GM12878 (cell line): ENCODE measurements around the gene NHS. TPM values are rescaled to one million over a fixed set of nuclear protein-coding genes. Genes with fewer than 3 reads are reported as not detected.

ENCODE experiments used
- ATAC-seq: fragments of 200-7000 bp; cut with Tn5 transposase; 3 replicates; pipeline ENCODE4 v1.9.1; 2020; ENCODE audit warnings: mild to moderate bottlenecking, moderate library complexity
- BruUV-seq: library from RNA; stranded (reverse); fragments of 400-500 nt; replicated peaks from 2 replicates; lab custom pipeline; 2021; lab: Mats Ljungman, UMichigan
- CTCF ChIA-PET: fragments of 300-600 bp; sonication (Branson Sonifier 250); formaldehyde crosslinking; extraction: SDS; loops from one replicate; lab custom pipeline; 2021; ENCODE audit warnings: inconsistent platforms; lab: Yijun Ruan, JAX
- POLR2A ChIA-PET: fragments of 350-600 bp; formaldehyde crosslinking; extraction: SDS; loops from one replicate; lab custom pipeline; 2021; ENCODE audit warnings: inconsistent platforms; lab: Charles Lee
- RAD21 ChIA-PET: fragments of 300-600 bp; sonication (Branson Sonifier 250); formaldehyde crosslinking; loops from one replicate; lab custom pipeline; 2023; ENCODE audit warnings: antibody characterized with exemption; ENCODE audit not compliant: unreplicated experiment; lab: Charles Lee
- SMC1A ChIA-PET: fragments of 300-600 bp; sonication (Branson Sonifier 250); formaldehyde crosslinking; loops from one replicate; lab custom pipeline; 2023; ENCODE audit not compliant: unreplicated experiment, uncharacterized antibody; lab: Charles Lee
- DNase-seq: peaks from one replicate; pipeline ENCODE4 v3.0.0-alpha.2; 2011; ENCODE audit warnings: low read depth, low spot score
- FAIRE-seq: peaks from 3 replicates; lab custom pipeline; 2011; peaks lifted over from hg19 to GRCh38; lab: Jason Lieb, UNC
- H2AFZ ChIP-seq: 2 replicates; pipeline ENCODE4 v1.6.0; 2011; ENCODE audit warnings: low read depth, low read length, control low read depth; ENCODE audit not compliant: control insufficient read depth
- H3K27ac ChIP-seq: 2 replicates; pipeline ENCODE4 v1.5.1; 2011; ENCODE audit warnings: control low read depth; ENCODE audit not compliant: control insufficient read depth, insufficient read depth
- H3K27me3 ChIP-seq, 2 experiments: replicated peaks in 1 of 2; 2 replicates each; pipeline versions ENCODE4 v1.6.0 to v1.6.1; 2011; ENCODE audit warnings: low read length in 1 of 2; ENCODE audit not compliant: control insufficient read depth in 2 of 2, insufficient read depth in 2 of 2
- H3K36me3 ChIP-seq, 2 experiments: 2 replicates each; pipeline ENCODE4 v1.5.1; 2011; ENCODE audit warnings: low read length in 1 of 2; ENCODE audit not compliant: control insufficient read depth in 2 of 2, insufficient read depth in 2 of 2
- H3K4me1 ChIP-seq: 2 replicates; pipeline ENCODE4 v1.6.1; 2011; ENCODE audit warnings: mild to moderate bottlenecking, low read length, moderate library complexity, mixed read lengths; ENCODE audit not compliant: control insufficient read depth, insufficient read depth
- H3K4me2 ChIP-seq: 2 replicates; pipeline ENCODE4 v1.6.0; 2011; ENCODE audit warnings: control low read depth; ENCODE audit not compliant: control insufficient read depth, insufficient read depth
- H3K4me3 ChIP-seq: fragments of 200-600 bp; sonication (generic); 2 replicates; pipeline ENCODE4 v1.5.1; 2016
- H3K79me2 ChIP-seq: 2 replicates; pipeline ENCODE4 v1.6.0; 2011; ENCODE audit warnings: low read length; ENCODE audit not compliant: control insufficient read depth, insufficient read depth
- H3K9ac ChIP-seq: 2 replicates; pipeline ENCODE4 v1.8.0; 2011; ENCODE audit warnings: low read length, control low read depth, mixed read lengths; ENCODE audit not compliant: control insufficient read depth, insufficient read depth
- H3K9me3 ChIP-seq: replicated peaks from 3 replicates; pipeline ENCODE4 v1.5.1; 2011; ENCODE audit warnings: mild to moderate bottlenecking, low read length; ENCODE audit not compliant: control insufficient read depth, insufficient read depth
- H4K20me1 ChIP-seq: 2 replicates; pipeline ENCODE4 v1.6.0; 2011; ENCODE audit not compliant: control insufficient read depth, insufficient read depth
- CREB1 ChIP-seq: IDR thresholded peaks from 2 replicates; pipeline ENCODE4 v1.6.1; 2012; ENCODE audit warnings: low read depth, mild to moderate bottlenecking, inconsistent platforms
- GATAD2B ChIP-seq: fragments of 450-650 bp; conservative IDR thresholded peaks from 2 replicates; pipeline ENCODE4 v1.6.1; 2017; ENCODE audit warnings: low read depth, mild to moderate bottlenecking, moderate library complexity
- MAX ChIP-seq: IDR thresholded peaks from 2 replicates; pipeline ENCODE4 v1.6.1; 2012; ENCODE audit warnings: low read depth, low read length, improper control_type of control experiment
- MTA2 ChIP-seq: fragments of 450-650 bp; IDR thresholded peaks from 2 replicates; pipeline ENCODE4 v1.6.1; 2016; ENCODE audit warnings: low read depth, mild to moderate bottlenecking, moderate library complexity
- NBN ChIP-seq: fragments of 450-650 bp; IDR thresholded peaks from 2 replicates; pipeline ENCODE4 v1.6.1; 2016
- NR2F1 ChIP-seq: fragments of 450-650 bp; conservative IDR thresholded peaks from 2 replicates; pipeline ENCODE4 v1.6.1; 2017; ENCODE audit warnings: mild to moderate bottlenecking
- PML ChIP-seq: IDR thresholded peaks from 2 replicates; pipeline ENCODE4 v1.6.1; 2012; ENCODE audit warnings: low read length, inconsistent platforms
- RBBP5 ChIP-seq: fragments of 200-600 bp; sonication (generic); conservative IDR thresholded peaks from 2 replicates; pipeline ENCODE4 v1.6.1; 2016
- SIX5 ChIP-seq: IDR thresholded peaks from 2 replicates; pipeline ENCODE4 v1.6.1; 2011; ENCODE audit warnings: mild to moderate bottlenecking, low read depth, low read length, moderate library complexity; ENCODE audit not compliant: severe bottlenecking
- TBL1XR1 ChIP-seq: IDR thresholded peaks from 2 replicates; pipeline ENCODE4 v1.6.1; 2012; ENCODE audit warnings: low read depth, low read length, improper control_type of control experiment
- ZBTB4 ChIP-seq: fragments of 450-650 bp; formaldehyde crosslinking; IDR thresholded peaks from 2 replicates; pipeline ENCODE4 v1.4.0; 2022; ENCODE audit warnings: mild to moderate bottlenecking, moderate library complexity
- ZZZ3 ChIP-seq: IDR thresholded peaks from 2 replicates; pipeline ENCODE4 v1.6.1; 2011; ENCODE audit warnings: low read depth; ENCODE audit not compliant: control insufficient read depth, insufficient read length
- WGBS: methylation state at CpG from one replicate; pipeline ENCODE4 v1.1.6; 2016; ENCODE audit warnings: low lambda C conversion rate; ENCODE audit not compliant: insufficient replicate concordance, insufficient coverage; ENCODE audit errors: missing lambda C conversion rate; 5-methylcytosine and 5-hydroxymethylcytosine counted together
- in situ Hi-C: fragments of 300-500 bp; cut with MboI; formaldehyde crosslinking; loops from 9 replicates; pipeline ENCODE4 v1.14.3; 2018; ENCODE audit warnings: mixed read lengths
- intact Hi-C: fragments of 100-400 bp; cut with micrococcal nuclease; formaldehyde crosslinking; loops from one replicate; pipeline ENCODE4 v1.14.2; 2022; ENCODE audit not compliant: unreplicated experiment
- polyA plus RNA-seq, 11 experiments: library from polyadenylated mRNA; depleted of rRNA in 4 of 11; unstranded in 6 of 11; stranded (reverse) in 5 of 11; fragments of >200 nt; fragmentation: Nextera tagmentation in 4 of 11; fragmentation: Illumina TruSeq in 1 of 11; extraction: Ambion mirVana in 4 of 11; extraction: Trizol in 1 of 11; gene quantifications; 1 replicate in 1 of 11; 2 replicates in 10 of 11; pipeline versions ENCODE4 v1.2.1 to v1.2.3, GENCODE V29; 2011 to 2016; ENCODE audit warnings: inconsistent platforms in 2 of 11, missing spikeins in 2 of 11, low read depth in 1 of 11
- total RNA-seq, 4 experiments: library from RNA; depleted of rRNA in 3 of 4; stranded (reverse); fragments of >200 nt in 3 of 4; fragmentation: Illumina TruSeq in 1 of 4; extraction: Trizol in 1 of 4; gene quantifications; 2 replicates each; pipeline versions ENCODE4 v1.2.1 to v1.2.3, GENCODE V29; 2013 to 2021

Gene NHS
- total and polyA plus RNA-seq, 10 of the 15 experiments (the other 5 are each of a cell fraction or from before 2014, with no cell fraction given), result under 0.01 to 0.07 (median 0.03) TPM; not detected in 7

- intact Hi-C loops (no loop called here), in situ Hi-C loops (no loop called here)
- CTCF ChIA-PET, result no interaction called here
- no peak overlapping the region for H2AFZ ChIP-seq
- no peaks in the 10 kb centered on the region for H3K36me3 ChIP-seq
- H3K4me2 ChIP-seq, result no peak overlapping the region
- SMC1A ChIA-PET, result no interaction called here
- H3K9me3 ChIP-seq, result no peaks in the 10 kb centered on the region
- H3K79me2 ChIP-seq, result no peaks in the 10 kb centered on the region
- H3K27me3 ChIP-seq, result 0 out of 4 replicates have a peak, but pooled peaks cover 0 to 4% of the 10 kb centered on the region in 2 experiments
- no peak for DNase-seq
- POLR2A ChIA-PET, result no interaction called here
- H3K27ac ChIP-seq, result no peak overlapping the region
- WGBS, result 0% methylated on average over 2 of the region's 2 CpGs
- H3K4me1 ChIP-seq, result no peaks in the 10 kb centered on the region
- no peaks in the 10 kb centered on the region for H4K20me1 ChIP-seq
- RAD21 ChIA-PET, result no interaction called here
- TF ChIP-seq GATAD2B, result no peak
- no peak for TF ChIP-seq ZZZ3
- TF ChIP-seq SIX5, result no peak
- no peak for TF ChIP-seq NR2F1
- no peak for TF ChIP-seq NBN
- TF ChIP-seq ZBTB4 (CRISPR knock-in tag), result no peak
- TF ChIP-seq PML, result no peak
- TF ChIP-seq RBBP5, result no peak
- TF ChIP-seq TBL1XR1, result no peak
- no peak for TF ChIP-seq MTA2
- TF ChIP-seq MAX, result no peak
- no peak for TF ChIP-seq CREB1
- BruUV-seq, result no TSS peak
- no peak overlapping the region for H3K4me3 ChIP-seq
- no peak overlapping the region for H3K9ac ChIP-seq
- no peak for ATAC-seq
- no peak for FAIRE-seq
These were observed 101.4 kb downstream of the NHS start for GRCh38 chrX:17476411-17476810.
